HEK293 (cell line): ENCODE results near the gene RNF123.

ENCODE experiments used
- REST ChIP-seq: fragments of 450-650 bp; formaldehyde crosslinking; IDR thresholded peaks from 2 replicates; pipeline ENCODE4 v1.5.1; 2016; ENCODE audit warnings: missing biosample characterization, missing genetic modification characterization
- YY1 ChIP-seq: fragments of 450-650 bp; formaldehyde crosslinking; IDR thresholded peaks from 2 replicates; pipeline ENCODE4 v1.5.1; 2018; ENCODE audit warnings: missing biosample characterization, missing genetic modification characterization
- ZBTB49 ChIP-seq: fragments of 450-650 bp; formaldehyde crosslinking; IDR thresholded peaks from 2 replicates; pipeline ENCODE4 v1.5.1; 2016; ENCODE audit warnings: missing biosample characterization, missing genetic modification characterization, low read depth
- ZNF24 ChIP-seq: fragments of 450-650 bp; formaldehyde crosslinking; IDR thresholded peaks from 2 replicates; pipeline ENCODE4 v1.5.1; 2016; ENCODE audit warnings: missing biosample characterization, missing genetic modification characterization
- ZNF324 ChIP-seq: fragments of 450-650 bp; formaldehyde crosslinking; IDR thresholded peaks from 2 replicates; pipeline ENCODE4 v1.5.1; 2016; ENCODE audit warnings: missing biosample characterization, missing genetic modification characterization
- ZNF548 ChIP-seq: fragments of 450-650 bp; formaldehyde crosslinking; IDR thresholded peaks from 2 replicates; pipeline ENCODE4 v1.5.1; 2016; ENCODE audit warnings: missing biosample characterization, missing genetic modification characterization
- TF ChIP-seq, protein P1 (sequence below): fragments of 450-650 bp; formaldehyde crosslinking; IDR thresholded peaks from 2 replicates; pipeline ENCODE4 v1.5.1; 2016; ENCODE audit warnings: missing biosample characterization, missing genetic modification characterization
- TF ChIP-seq, protein P2 (sequence below): fragments of 450-650 bp; formaldehyde crosslinking; IDR thresholded peaks from 2 replicates; pipeline ENCODE4 v1.5.1; 2016; ENCODE audit warnings: missing biosample characterization, missing genetic modification characterization

DNA sequence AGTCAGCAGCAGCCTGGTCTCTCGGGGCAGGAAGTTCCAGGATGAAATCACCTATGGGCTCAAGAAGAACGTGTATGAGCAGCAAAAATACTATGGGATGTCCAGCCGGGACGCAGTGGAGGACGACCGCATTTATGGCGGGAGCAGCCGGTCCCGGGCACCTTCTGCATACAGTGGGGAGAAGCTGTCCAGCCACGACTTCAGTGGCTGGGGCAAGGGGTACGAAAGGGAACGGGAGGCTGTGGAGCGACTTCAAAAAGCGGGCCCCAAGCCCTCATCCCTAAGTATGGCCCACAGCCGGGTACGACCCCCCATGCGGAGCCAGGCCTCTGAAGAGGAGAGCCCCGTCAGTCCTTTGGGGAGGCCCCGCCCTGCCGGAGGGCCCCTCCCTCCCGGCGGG lies 27.3 kb upstream of the RNF123 start:
- no peak for TF ChIP-seq ZNF24 (tag by site-specific recombination)
- TF ChIP-seq, protein P1, sequence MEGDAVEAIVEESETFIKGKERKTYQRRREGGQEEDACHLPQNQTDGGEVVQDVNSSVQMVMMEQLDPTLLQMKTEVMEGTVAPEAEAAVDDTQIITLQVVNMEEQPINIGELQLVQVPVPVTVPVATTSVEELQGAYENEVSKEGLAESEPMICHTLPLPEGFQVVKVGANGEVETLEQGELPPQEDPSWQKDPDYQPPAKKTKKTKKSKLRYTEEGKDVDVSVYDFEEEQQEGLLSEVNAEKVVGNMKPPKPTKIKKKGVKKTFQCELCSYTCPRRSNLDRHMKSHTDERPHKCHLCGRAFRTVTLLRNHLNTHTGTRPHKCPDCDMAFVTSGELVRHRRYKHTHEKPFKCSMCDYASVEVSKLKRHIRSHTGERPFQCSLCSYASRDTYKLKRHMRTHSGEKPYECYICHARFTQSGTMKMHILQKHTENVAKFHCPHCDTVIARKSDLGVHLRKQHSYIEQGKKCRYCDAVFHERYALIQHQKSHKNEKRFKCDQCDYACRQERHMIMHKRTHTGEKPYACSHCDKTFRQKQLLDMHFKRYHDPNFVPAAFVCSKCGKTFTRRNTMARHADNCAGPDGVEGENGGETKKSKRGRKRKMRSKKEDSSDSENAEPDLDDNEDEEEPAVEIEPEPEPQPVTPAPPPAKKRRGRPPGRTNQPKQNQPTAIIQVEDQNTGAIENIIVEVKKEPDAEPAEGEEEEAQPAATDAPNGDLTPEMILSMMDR (tag by site-specific recombination): no peak
- TF ChIP-seq, protein P2, sequence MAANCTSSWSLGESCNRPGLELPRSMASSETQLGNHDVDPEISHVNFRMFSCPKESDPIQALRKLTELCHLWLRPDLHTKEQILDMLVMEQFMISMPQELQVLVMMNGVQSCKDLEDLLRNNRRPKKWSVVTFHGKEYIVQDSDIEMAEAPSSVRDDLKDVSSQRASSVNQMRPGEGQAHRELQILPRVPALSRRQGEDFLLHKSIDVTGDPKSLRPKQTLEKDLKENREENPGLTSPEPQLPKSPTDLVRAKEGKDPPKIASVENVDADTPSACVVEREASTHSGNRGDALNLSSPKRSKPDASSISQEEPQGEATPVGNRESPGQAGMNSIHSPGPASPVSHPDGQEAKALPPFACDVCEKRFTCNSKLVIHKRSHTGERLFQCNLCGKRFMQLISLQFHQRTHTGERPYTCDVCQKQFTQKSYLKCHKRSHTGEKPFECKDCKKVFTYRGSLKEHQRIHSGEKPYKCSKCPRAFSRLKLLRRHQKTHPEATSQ (tag by site-specific recombination): no peak
- no peak for TF ChIP-seq ZBTB49 (tag by site-specific recombination)
- no peak for TF ChIP-seq REST (tag by site-specific recombination)
- TF ChIP-seq YY1 (tag by site-specific recombination): no peak
- TF ChIP-seq ZNF548 (tag by site-specific recombination): no peak
- TF ChIP-seq ZNF324 (tag by site-specific recombination): no peak
